ENCODE data around the gene MTNR1A.

MTNR1A gene

DNA sequence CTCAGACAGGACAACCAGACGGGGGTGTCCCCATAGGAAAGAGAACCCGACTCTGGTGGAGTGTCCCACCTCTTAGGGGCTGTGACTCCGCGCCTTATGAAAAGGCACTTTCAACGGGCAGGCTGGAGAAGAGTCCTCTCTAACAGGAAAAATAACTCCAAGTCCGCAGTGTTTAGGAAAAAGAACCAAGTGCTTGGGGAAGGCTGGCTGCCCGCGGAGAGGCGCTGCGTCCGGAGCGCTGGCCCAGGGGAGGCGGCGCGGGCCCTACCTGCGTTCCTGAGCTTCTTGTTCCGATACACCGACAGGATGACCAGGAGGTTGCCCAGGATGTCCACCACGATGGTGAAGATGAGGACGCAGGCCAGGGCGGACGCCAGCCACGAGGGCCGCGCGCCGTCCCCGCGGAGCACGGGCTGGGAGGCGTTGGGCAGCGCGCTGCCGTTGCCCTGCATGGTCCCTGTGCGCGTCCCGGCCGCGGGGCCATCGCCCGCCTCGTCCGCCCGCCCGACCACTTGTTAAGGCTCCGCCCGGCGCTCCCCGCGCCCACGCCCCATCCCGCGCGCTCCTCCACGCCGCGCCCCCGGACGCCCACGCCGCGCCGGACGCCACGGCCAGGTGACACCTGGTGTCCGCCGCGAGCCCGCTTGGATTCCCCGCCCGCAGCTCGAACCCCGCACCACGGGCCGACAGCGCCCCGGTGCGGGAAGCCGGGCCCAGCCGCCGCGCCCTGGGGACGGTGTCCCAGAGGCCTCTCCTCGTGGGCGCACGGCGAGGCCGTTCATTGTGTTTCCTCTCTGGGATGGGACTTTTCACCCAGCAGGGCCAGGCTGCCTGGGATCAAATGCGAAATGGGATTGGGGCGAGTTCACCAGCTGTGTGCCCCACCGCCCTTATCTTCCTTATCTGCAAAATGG, at the start of gene MTNR1A:
TSS of gene MTNR1A (minus strand) at position 654 of the 914 bp plus-strand sequence. CDS start at position 452, 202 bp downstream.
- no peak for DNase-seq (ENCODE audit: low spot score)
- TF ChIP-seq, protein P1, sequence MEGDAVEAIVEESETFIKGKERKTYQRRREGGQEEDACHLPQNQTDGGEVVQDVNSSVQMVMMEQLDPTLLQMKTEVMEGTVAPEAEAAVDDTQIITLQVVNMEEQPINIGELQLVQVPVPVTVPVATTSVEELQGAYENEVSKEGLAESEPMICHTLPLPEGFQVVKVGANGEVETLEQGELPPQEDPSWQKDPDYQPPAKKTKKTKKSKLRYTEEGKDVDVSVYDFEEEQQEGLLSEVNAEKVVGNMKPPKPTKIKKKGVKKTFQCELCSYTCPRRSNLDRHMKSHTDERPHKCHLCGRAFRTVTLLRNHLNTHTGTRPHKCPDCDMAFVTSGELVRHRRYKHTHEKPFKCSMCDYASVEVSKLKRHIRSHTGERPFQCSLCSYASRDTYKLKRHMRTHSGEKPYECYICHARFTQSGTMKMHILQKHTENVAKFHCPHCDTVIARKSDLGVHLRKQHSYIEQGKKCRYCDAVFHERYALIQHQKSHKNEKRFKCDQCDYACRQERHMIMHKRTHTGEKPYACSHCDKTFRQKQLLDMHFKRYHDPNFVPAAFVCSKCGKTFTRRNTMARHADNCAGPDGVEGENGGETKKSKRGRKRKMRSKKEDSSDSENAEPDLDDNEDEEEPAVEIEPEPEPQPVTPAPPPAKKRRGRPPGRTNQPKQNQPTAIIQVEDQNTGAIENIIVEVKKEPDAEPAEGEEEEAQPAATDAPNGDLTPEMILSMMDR (IDR thresholded peaks at IDR 0.05; ENCODE audit: extremely low read depth, missing control alignments): no peak

DNA sequence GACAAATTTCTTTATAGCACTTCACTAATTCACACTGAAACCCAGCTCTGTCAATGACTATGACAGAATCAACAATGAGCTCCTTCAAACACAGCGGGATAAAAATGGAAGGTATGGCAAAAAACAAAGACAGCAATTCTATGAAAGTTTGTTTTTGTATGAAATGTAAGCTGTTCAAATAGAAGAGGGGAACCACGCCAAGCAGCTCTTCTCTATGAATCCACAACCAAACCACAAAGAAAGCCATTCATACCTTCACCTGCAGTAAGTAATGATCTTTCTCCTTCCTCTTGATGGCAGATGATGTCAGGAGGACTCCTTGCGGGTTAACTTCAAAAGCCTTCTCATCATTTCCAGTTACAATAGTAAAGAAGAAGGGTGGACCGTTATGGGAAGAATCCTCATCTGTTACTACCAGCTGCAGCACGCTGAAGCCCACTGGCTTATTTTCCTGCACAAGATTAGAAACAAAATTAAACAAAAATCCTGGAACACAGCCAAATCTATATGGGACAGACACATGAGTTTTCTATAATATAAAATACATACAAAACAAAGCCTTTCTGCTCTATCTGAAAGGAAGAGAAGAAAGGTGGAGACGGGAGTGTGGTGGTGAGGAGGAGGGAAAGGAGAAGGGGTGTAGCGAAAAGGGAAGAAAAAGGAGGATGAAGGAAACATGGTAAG, 48.9 kb upstream of the MTNR1A start:
- DNase-seq (ENCODE audit: low spot score): no peak
- TF ChIP-seq, protein P1 (IDR thresholded peaks at IDR 0.05; ENCODE audit: extremely low read depth, missing control alignments): no peak

DNA sequence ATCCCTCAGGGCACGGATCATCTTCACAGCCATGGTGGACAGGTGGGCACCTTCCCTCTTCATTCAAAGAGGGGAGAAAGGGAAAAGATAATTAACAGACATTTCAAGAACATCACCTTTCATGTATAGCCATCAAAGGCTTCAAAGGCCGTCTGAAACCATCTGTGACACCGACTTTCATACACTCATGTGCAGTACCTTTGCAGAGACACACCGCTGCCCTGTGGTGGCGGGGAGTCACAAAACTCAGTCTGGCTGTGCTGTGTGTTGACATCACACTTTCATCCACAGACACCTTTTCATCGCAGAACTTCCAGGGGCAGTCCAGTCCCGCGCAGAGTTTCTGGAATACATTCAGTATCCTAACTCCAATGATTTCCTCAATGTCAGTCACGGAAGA, 47.6 kb upstream of the MTNR1A start:
- no peak for DNase-seq (ENCODE audit: low spot score)
- TF ChIP-seq, protein P1 (IDR thresholded peaks at IDR 0.05; ENCODE audit: extremely low read depth, missing control alignments): no peak

DNA sequence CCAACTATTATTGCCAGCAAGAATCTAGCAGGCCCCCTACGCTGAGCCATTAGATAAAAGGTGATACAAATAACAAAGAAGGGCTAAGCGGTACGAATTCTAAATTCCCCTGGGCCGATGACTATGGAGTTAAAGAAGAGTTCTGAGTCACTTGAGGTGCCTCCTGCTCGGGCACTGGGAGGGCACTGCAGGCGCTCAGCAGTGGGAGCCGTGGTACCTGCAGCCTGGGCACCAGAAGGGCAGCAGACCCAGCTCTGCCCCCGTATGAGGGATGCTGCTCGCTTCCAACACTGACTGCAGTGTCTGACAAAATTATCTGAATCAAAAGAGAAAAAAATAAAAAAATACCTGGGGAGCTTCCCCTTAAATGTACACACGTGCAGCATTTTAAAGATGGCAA, 44.1 kb upstream of the MTNR1A start:
- TF ChIP-seq, protein P1 (IDR thresholded peaks at IDR 0.05; ENCODE audit: extremely low read depth, missing control alignments): no peak
- DNase-seq (ENCODE audit: low spot score): no peak

DNA sequence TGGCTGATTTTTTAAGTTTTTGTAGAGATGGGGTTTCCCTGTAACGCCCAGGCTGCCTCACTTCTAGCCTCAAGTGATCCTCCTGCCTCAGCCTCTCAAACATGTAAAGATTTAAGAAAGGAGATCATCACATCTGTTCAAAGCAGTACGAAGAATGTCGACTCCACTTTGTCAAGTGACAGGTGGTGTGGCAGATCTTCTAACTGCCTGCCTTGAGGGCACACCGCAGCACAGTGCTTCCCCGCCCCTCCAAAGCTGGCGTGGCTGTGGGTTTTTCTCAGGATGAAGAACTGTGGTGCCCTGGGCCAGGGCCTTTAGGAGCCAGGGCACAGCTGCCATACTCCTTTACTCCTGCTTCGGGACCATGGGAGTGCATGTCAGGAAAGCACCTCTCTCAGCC, 43.3 kb upstream of the MTNR1A start:
- TF ChIP-seq, protein P1 (IDR thresholded peaks at IDR 0.05; ENCODE audit: extremely low read depth, missing control alignments): no peak
- no peak for DNase-seq (ENCODE audit: low spot score)

DNA sequence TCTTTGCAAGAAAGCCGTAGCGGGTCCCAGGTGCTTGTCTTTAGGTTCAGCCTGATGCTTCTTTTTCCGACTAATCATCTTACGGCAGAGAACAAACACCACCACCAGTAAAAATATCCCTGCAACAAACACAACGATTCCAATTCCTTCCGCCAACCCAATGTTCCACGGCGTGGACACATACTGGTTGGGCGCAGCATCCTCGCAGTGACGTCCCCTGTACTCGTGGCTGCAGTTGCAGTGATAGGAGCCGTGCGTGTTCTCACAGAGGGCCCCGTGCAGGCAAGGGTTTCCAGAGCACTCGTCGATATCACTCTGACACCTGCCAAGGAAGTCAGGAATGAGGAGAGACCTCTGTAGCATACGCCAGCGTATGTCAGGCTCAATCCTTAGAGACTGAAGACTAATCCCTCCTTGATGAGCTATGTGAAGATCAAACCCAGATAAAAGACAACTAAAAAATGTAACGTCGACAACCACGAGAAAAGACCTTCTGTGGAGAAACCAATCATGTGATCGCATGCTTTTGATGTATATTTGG, 41.6 kb upstream of the MTNR1A start:
- TF ChIP-seq, protein P1 (IDR thresholded peaks at IDR 0.05; ENCODE audit: extremely low read depth, missing control alignments): no peak
- no peak for DNase-seq (ENCODE audit: low spot score)

DNA sequence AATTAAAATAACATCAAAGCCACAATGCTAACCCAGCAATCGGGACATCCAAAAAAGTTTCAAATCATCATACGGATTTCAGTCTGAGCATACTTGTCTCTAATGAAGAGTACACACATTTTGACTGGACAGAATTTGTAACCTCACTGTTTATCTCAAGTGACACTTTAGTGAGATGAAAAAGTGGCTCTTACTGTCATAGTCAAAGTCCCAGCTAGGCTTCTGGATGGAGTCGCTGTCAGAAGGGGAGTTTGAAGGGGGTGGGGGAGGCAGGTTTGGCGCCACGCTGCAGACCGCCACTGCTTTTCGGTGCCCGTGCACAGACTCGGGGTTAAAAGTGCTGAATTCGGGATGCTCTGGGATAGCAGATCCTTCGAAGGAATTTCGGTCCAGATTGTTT, 41.0 kb upstream of the MTNR1A start:
- TF ChIP-seq, protein P1 (IDR thresholded peaks at IDR 0.05; ENCODE audit: extremely low read depth, missing control alignments): no peak

More for the DNA sequence above, 41.0 kb upstream of the MTNR1A start:
- no peak for DNase-seq (ENCODE audit: low spot score)
